Measurements from ENCODE around the gene RMP24.

Gene RMP24

DNA sequence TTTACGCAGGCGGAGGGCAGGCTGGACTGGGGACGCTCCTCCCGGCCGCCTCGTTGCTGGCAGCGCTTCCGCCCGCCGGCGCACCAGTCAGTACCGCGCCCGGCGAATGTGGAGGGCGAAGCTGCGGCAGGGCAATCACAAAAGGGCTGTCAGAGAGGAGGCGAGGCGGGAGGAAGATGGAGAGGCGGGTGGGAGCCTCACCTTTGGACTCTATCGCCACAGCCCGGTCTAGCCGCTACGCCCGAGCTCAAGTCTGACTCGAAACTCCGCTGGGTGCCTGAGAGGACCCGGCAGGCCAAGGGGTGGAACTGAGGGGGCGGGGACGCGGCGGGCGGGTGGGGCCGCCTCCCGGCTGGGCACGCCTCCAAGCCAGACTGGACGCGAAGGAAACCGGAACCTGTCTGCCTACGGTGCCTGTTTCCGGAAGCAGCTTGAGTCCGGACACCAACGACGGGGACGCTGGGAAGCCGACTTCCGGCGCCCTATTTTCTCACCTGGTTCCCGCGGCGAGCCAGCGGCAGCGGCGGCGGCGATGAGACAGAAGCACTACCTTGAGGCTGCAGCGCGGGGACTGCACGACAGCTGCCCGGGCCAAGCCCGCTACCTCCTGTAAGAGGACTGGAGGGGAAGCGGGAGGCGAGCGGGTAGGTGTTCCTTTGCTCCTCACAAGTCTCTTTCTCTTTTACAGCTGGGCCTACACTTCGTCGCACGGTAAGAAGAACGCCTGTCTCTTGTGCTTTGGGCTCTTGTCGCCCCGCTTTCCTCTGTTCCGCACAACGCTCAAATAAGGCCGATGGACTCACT is at the start of gene RMP24:
Gene RMP24 (plus strand): TSS at position 483 of the 804 bp plus-strand sequence.
- Histone ChIP-seq H3K36me3 (peaks cover 0 to 27% (median 9%) of the 10 kb centered on the region in 3 donors), H3K4me3 (peak within 1 kb of the TSS; percentile 54 to 95 (median 72)), H3K27ac (peak within 1 kb of the TSS; percentile 86 to 98 (median 92)), H3K9me3 (peaks cover 0 to 1% (median 0%) of the 10 kb centered on the region in 3 donors), H3K27me3 (no peaks in the 10 kb centered on the region), H3K4me1 (peaks cover 21 to 60% (median 29%) of the 10 kb centered on the region in 3 donors)
- intact Hi-C loops (cut with DNase I), result no loop called here
- TF ChIP-seq, protein P1, sequence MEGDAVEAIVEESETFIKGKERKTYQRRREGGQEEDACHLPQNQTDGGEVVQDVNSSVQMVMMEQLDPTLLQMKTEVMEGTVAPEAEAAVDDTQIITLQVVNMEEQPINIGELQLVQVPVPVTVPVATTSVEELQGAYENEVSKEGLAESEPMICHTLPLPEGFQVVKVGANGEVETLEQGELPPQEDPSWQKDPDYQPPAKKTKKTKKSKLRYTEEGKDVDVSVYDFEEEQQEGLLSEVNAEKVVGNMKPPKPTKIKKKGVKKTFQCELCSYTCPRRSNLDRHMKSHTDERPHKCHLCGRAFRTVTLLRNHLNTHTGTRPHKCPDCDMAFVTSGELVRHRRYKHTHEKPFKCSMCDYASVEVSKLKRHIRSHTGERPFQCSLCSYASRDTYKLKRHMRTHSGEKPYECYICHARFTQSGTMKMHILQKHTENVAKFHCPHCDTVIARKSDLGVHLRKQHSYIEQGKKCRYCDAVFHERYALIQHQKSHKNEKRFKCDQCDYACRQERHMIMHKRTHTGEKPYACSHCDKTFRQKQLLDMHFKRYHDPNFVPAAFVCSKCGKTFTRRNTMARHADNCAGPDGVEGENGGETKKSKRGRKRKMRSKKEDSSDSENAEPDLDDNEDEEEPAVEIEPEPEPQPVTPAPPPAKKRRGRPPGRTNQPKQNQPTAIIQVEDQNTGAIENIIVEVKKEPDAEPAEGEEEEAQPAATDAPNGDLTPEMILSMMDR (IDR thresholded peaks at IDR 0.05), result peak in 1 of 6 experiments; percentile 3
- peak in 2 of 4 donors; percentile 40 to 81 for TF ChIP-seq POLR2A (IDR thresholded peaks at IDR 0.05)
- WGBS, 2 donors, result 0% methylated on average over 18 to 34 of the region's 73 CpGs
- peak; percentile 64 for DNase-seq

DNA sequence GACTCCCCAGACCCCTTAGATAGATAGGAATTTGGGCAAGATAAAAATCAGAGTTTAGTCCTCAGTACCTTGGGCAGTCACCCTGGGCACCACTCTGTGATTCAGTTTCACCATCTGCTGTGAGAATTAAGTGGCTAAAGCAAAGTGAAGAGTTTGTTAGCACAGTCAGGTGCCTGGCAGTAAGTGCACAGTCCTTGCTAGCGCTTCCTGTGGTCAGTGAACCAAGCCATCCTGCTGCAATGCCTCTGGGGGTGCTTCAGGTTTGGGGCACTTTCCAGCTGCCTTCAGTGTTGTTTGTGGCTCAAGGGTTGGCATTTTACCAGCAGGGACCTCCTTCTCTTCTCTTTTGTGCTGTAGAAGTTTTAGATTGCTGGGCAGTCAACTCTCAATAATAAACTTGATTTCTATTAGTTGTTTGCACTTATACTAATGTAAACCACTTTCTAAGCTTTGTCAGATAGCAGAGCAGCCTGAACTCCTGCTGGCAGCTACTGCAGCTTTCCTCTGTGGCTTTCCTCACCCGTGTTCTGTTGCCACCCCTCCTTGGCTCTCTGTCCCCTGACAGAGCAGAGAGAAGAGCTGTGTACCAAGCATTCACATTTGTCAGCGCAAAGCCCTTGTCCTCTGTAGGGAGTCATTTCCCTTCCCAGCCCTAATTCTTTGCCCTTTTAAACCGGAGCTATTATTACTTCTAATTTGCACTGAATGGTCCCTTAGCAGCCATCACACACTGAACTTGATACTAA is 48.4 kb upstream of the RMP24 start:
- peaks cover 0 to 21% (median 0%) of the 10 kb centered on the region in 4 donors for H3K27me3 ChIP-seq
- intact Hi-C loops (cut with DNase I), result no loop called here
- H3K36me3 ChIP-seq, result no peaks in the 10 kb centered on the region
- no peaks in the 10 kb centered on the region for H3K4me1 ChIP-seq
- H3K4me3 ChIP-seq, result no peak overlapping the region
- no peak overlapping the region for H3K27ac ChIP-seq
- TF ChIP-seq POLR2A (IDR thresholded peaks at IDR 0.05), result no peak
- 56 to 65% methylated on average over 4 of the region's 4 CpGs for WGBS, 2 donors
- no peak for DNase-seq
- no peaks in the 10 kb centered on the region for H3K9me3 ChIP-seq

DNA sequence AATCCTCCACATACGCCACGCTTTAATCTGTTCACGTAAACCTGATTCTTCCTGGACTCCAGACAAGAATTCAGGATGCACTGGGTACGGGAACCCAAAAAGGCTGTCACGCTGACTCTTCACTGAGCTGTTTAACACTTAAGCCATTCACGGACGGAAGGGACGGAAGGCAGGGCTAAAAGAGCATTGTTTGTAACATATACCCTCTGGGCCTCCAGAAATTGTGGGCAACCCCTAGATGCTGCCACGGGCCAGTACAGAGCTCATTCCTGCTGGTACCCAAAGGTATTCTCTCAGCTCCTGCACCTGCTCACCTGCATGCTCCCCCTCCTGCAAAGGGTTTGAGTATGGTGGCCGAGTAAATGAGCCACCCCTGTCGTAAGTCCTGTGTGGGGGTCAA is 45.6 kb upstream of the RMP24 start:
- intact Hi-C loops (cut with DNase I), result no loop called here
- TF ChIP-seq, protein P1 (IDR thresholded peaks at IDR 0.05), result no peak
- TF ChIP-seq POLR2A (IDR thresholded peaks at IDR 0.05), result no peak

DNA sequence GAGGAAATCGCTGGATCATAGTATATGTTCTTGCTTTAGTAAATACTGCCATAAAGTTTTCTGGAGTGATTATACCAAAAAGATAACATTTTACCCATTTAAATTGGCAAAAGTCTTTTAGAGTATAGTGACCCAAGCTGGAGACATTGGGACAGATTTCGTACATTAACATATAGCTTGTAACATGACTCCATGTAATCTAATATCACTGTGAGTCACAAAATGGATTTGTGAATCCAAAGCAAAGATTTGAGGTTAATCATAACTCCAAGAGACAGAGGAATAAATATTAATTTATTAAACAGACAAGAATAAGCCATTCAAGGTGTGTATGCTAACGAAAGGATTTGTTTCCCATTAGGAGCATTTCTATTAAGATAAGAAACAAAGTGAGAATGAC is 45.0 kb upstream of the RMP24 start:
- no peak for TF ChIP-seq POLR2A (IDR thresholded peaks at IDR 0.05)
- TF ChIP-seq, protein P1 (IDR thresholded peaks at IDR 0.05), result no peak
- 82 to 87% methylated on average over 3 of the region's 3 CpGs for WGBS, 2 donors
- intact Hi-C loops (cut with DNase I), result no loop called here
- H3K36me3 ChIP-seq, result no peaks in the 10 kb centered on the region
- DNase-seq, result no peak
- H3K27ac ChIP-seq, result no peak overlapping the region
- H3K27me3 ChIP-seq, result peaks cover 0 to 14% (median 0%) of the 10 kb centered on the region in 4 donors
- H3K9me3 ChIP-seq, result peaks cover 0 to 6% (median 0%) of the 10 kb centered on the region in 3 donors
- no peaks in the 10 kb centered on the region for H3K4me1 ChIP-seq
- H3K4me3 ChIP-seq, result no peak overlapping the region

More for the DNA sequence above, 45.6 kb upstream of the RMP24 start:
- H3K36me3 ChIP-seq, result no peaks in the 10 kb centered on the region
- 85 to 89% methylated on average over 9 to 11 of the region's 11 CpGs for WGBS, 2 donors
- DNase-seq, result no peak
- peaks cover 0 to 16% (median 0%) of the 10 kb centered on the region in 4 donors for H3K27me3 ChIP-seq
- H3K4me1 ChIP-seq, result no peaks in the 10 kb centered on the region
- H3K4me3 ChIP-seq, result no peak overlapping the region
- no peak overlapping the region for H3K27ac ChIP-seq
- peaks cover 0 to 6% (median 0%) of the 10 kb centered on the region in 3 donors for H3K9me3 ChIP-seq

DNA sequence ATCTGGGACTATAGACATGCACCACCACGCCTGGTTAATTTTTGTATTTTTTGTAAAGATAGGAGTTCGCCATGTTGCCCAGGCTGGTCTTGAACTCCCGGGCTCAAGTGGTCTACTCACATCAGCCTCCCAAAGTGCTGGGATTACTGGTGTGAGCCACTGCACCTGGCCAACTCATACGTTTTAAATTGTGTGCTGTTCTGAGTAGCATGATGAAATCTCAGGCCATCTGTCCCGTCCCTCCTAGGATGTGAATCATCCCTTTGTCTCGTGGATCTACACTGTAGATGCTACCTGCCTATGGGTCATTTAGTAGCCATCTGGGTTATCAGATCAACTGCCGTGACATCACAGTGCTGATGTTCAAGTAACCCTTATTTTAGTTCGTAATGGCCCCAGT is 38.5 kb upstream of the RMP24 start:
- peaks cover 0 to 6% (median 0%) of the 10 kb centered on the region in 3 donors for H3K9me3 ChIP-seq
- H3K27me3 ChIP-seq, result no peaks in the 10 kb centered on the region
- H3K27ac ChIP-seq, result no peak overlapping the region
- H3K36me3 ChIP-seq, result no peaks in the 10 kb centered on the region
- intact Hi-C loops (cut with DNase I), result no loop called here
- H3K4me3 ChIP-seq, result no peak overlapping the region
- TF ChIP-seq, protein P1 (IDR thresholded peaks at IDR 0.05), result no peak
- TF ChIP-seq POLR2A (IDR thresholded peaks at IDR 0.05), result no peak
- no peak for DNase-seq
- H3K4me1 ChIP-seq, result peaks cover 0 to 19% (median 6%) of the 10 kb centered on the region in 3 donors
- 69 to 81% methylated on average over 8 of the region's 8 CpGs for WGBS, 2 donors
